Measurements from ENCODE around the gene ZNF217.

Gene ZNF217

DNA sequence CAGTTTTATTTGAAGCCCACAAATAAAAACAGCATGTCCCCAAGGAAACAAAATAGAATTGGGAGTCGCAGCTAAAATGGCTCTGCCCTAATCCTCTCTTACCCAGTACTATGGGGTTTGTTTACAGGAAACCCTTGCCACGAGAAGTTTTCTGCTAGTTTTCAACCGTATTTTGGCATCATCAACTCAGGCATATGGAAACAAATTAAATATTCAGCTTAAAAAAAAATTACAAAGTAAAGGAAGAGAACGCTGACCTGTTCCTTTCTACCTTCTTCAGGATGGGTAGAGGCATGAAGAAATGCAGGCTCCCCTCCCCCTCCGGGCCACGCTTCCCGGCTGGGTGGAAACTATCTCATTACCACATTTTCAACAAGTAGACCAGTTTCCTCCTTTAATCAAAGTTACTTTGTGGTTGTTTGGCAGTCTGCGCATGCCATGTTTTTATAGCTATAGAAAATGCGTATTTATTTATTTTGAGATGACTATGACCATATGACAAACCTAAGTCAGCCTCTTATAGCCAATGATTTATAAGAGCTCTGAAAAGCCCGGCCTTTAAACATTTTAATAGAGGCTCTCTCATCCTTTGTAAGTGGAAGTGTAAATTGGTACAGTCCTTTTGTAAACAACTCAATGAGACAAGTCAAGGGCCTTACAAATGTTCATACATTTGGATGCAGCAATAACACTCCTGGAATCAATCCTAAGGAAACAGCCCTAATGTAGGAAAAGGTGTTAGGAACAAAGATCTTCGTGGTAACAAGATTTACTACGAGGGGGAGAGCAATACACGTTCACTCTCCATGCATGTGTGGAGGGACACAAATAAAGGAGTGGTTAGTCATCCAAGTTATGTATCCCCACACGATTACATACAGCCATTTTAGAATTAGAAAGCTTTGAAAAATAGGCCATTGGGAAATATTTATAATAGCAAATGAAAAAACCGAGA is 16.1 kb upstream of the ZNF217 start:
- H3K27me3 ChIP-seq (ENCODE audit: low read depth, low read length) = no peaks in the 10 kb centered on the region
- no peak overlapping the region for H3K27ac ChIP-seq (ENCODE audit: low read length)
- H3K79me2 ChIP-seq (ENCODE audit: low read length) = no peaks in the 10 kb centered on the region
- H3K9ac ChIP-seq (ENCODE audit: low read length) = peak overlapping the region; percentile 1; the same call in 1 of the 2 replicates
- no peaks in the 10 kb centered on the region for H4K20me1 ChIP-seq (ENCODE audit: insufficient read depth, low read length)
- H3K4me2 ChIP-seq (ENCODE audit: low read length) = peak overlapping the region; percentile 45
- no peak for TF ChIP-seq EZH2phosphoT487 (IDR thresholded peaks at IDR 0.05; ENCODE audit: low read depth)
- TF ChIP-seq, protein P1, sequence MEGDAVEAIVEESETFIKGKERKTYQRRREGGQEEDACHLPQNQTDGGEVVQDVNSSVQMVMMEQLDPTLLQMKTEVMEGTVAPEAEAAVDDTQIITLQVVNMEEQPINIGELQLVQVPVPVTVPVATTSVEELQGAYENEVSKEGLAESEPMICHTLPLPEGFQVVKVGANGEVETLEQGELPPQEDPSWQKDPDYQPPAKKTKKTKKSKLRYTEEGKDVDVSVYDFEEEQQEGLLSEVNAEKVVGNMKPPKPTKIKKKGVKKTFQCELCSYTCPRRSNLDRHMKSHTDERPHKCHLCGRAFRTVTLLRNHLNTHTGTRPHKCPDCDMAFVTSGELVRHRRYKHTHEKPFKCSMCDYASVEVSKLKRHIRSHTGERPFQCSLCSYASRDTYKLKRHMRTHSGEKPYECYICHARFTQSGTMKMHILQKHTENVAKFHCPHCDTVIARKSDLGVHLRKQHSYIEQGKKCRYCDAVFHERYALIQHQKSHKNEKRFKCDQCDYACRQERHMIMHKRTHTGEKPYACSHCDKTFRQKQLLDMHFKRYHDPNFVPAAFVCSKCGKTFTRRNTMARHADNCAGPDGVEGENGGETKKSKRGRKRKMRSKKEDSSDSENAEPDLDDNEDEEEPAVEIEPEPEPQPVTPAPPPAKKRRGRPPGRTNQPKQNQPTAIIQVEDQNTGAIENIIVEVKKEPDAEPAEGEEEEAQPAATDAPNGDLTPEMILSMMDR (IDR thresholded peaks at IDR 0.05; ENCODE audit: low read depth, low read length) = no peak
- H3K36me3 ChIP-seq (replicated peaks; ENCODE audit: low read depth, low read length) = no peaks in the 10 kb centered on the region
- peak overlapping the region; percentile 11 for H3K4me3 ChIP-seq (ENCODE audit: low read length)
- H3K9me3 ChIP-seq (ENCODE audit: insufficient read depth, low read length) = no peaks in the 10 kb centered on the region
- H2AFZ ChIP-seq (ENCODE audit: low read depth, low read length) = peak overlapping the region; percentile 45
- peaks cover 21% of the 10 kb centered on the region for H3K4me1 ChIP-seq (ENCODE audit: low read length)

DNA sequence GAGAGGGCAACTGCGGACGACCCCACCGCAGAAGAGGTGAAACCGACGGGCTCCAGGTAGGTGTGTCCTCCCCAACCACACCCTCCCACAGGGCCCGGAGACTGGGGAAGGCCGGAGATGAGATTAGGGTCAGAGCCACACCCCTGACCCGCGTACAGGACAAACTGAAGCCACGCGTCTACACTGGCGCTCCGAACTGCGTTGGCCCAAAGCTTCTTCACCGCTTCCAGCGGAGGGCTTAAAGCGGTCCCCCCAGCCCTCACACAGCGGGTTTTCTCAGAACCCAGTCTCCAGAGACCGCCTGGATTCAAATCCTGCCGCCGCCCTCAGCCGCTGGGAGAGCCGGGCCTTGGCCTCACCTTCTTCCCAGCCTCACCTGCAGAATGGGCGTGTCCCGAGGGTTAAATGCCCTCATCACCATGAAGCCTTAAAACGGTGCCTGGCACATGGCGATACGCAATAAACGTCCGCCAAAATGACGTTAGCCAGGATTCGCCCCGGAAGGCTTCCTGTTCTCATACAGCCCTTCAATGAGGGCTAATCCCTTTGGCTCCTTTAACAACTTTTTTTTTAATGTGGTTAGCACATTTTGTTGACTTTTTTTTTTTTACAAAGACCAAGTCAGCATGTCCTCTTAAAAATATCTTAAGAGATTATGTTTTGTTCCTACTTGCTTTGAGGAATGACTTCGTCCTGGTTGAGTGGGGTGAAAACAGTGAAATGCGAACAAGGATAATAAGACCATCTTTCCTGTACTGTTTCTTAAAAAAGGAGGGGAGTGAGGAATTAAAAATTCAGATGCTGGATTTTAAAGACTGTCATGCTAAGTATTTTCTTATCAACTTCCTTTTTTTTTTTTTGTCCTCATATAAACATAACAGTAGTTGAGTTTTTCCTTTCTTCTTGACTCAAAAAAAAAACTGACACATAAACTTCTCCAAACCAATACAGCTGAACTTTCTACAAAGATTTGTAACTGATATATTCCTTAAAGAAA is 15.1 kb upstream of the ZNF217 start:
- Histone ChIP-seq H3K27ac (ENCODE audit: low read length) (no peak overlapping the region), H3K4me3 (ENCODE audit: low read length) (no peak overlapping the region), H3K4me2 (ENCODE audit: low read length) (peak overlapping the region; percentile 45)

DNA sequence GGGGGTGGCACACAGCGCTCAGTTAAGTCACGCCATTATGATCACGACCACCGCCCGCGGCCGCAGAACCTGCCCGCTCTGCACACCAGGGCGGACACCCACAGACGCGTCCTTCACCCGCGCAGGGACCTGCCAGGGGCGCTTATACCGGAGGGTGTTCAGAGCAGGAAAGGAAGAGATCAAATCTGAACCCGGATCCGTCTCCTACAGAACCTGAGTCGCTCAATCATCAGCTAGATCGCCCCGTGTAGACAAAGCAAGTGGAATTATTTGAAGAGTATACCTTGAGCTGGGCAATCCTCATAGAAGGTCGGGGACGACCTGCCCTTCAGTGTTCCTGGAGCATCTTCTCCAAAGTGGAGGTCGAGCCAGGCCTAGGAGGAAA is 14.4 kb upstream of the ZNF217 start:
- no peaks in the 10 kb centered on the region for H4K20me1 ChIP-seq (ENCODE audit: insufficient read depth, low read length)
- H3K9me3 ChIP-seq (ENCODE audit: insufficient read depth, low read length) = no peaks in the 10 kb centered on the region
- no peaks in the 10 kb centered on the region for H3K36me3 ChIP-seq (replicated peaks; ENCODE audit: low read depth, low read length)
- H3K4me1 ChIP-seq (ENCODE audit: low read length) = peaks cover 21% of the 10 kb centered on the region
- no peak for TF ChIP-seq EZH2phosphoT487 (IDR thresholded peaks at IDR 0.05; ENCODE audit: low read depth)
- TF ChIP-seq, protein P1 (IDR thresholded peaks at IDR 0.05; ENCODE audit: low read depth, low read length) = no peak
- no peak overlapping the region for H3K4me3 ChIP-seq (ENCODE audit: low read length)
- no peak overlapping the region for H2AFZ ChIP-seq (ENCODE audit: low read depth, low read length)
- H3K27me3 ChIP-seq (ENCODE audit: low read depth, low read length) = no peaks in the 10 kb centered on the region
- no peak overlapping the region for H3K27ac ChIP-seq (ENCODE audit: low read length)
- H3K9ac ChIP-seq (ENCODE audit: low read length) = no peak overlapping the region
- H3K4me2 ChIP-seq (ENCODE audit: low read length) = no peak overlapping the region
- no peaks in the 10 kb centered on the region for H3K79me2 ChIP-seq (ENCODE audit: low read length)

More for the DNA sequence above, 15.1 kb upstream of the ZNF217 start:
- Histone ChIP-seq H3K4me1 (ENCODE audit: low read length) (peaks cover 21% of the 10 kb centered on the region), H3K79me2 (ENCODE audit: low read length) (no peaks in the 10 kb centered on the region), H3K9ac (ENCODE audit: low read length) (0 out of 2 replicates have a peak overlapping the region, but pooled peaks have one; percentile 1), H3K9me3 (ENCODE audit: insufficient read depth, low read length) (no peaks in the 10 kb centered on the region), H3K27me3 (ENCODE audit: low read depth, low read length) (no peaks in the 10 kb centered on the region), H3K36me3 (replicated peaks; ENCODE audit: low read depth, low read length) (no peaks in the 10 kb centered on the region), H2AFZ (ENCODE audit: low read depth, low read length) (peak overlapping the region; percentile 45), H4K20me1 (ENCODE audit: insufficient read depth, low read length) (no peaks in the 10 kb centered on the region)
- TF ChIP-seq, protein P1 (IDR thresholded peaks at IDR 0.05; ENCODE audit: low read depth, low read length) = no peak
- TF ChIP-seq EZH2phosphoT487 (IDR thresholded peaks at IDR 0.05; ENCODE audit: low read depth) = no peak

Measured in OCI-LY3 (cell line).